ENCODE measurements around the gene TMEM259. TPM values are rescaled to one million over a fixed set of nuclear protein-coding genes. Genes with fewer than 3 reads are reported as not detected.

The TMEM259 gene
- total and polyA plus RNA-seq, 2 of the 8 experiments (the other 6 are each of a cell fraction or from before 2014, with no cell fraction given) = 140 to 243 TPM

- no peak for TF ChIP-seq CHD7 (IDR thresholded peaks at IDR 0.05; ENCODE audit: insufficient replicate concordance, low read length)
- TF ChIP-seq BACH1 (IDR thresholded peaks at IDR 0.05; ENCODE audit: low read length) = no peak
- no peak for TF ChIP-seq JUND (IDR thresholded peaks at IDR 0.05; ENCODE audit: low read length)
- no peak for TF ChIP-seq CBX8 (IDR thresholded peaks at IDR 0.05; ENCODE audit: borderline replicate concordance, low read depth, low read length)
- no peak for TF ChIP-seq CHD1 (IDR thresholded peaks at IDR 0.05; ENCODE audit: low read depth, low read length)
- no peak for TF ChIP-seq KDM4A (IDR thresholded peaks at IDR 0.05; ENCODE audit: low read depth, low read length, severe bottlenecking)
- TF ChIP-seq SIRT6 (IDR thresholded peaks at IDR 0.05; ENCODE audit: low read length) = no peak
- TF ChIP-seq NANOG (IDR thresholded peaks at IDR 0.05; ENCODE audit: insufficient read depth, low read depth, low read length, poor library complexity, severe bottlenecking) = no peak
- no peak for TF ChIP-seq RXRA (IDR thresholded peaks at IDR 0.05; ENCODE audit: insufficient read depth, low read depth, low read length)
These were observed 28.9 kb upstream of the TMEM259 start (continued) for GRCh38 chr19:1049800-1050199.

All from H1 (cell line).